HG03196 (cell line): Measurements from ENCODE around the gene TMEM212.
"Not testable (repeated sequence)": the region's sequence is repeated elsewhere in the genome, so short reads cannot be mapped to it uniquely, and the experiment has no call there.

ENCODE experiments used
- ATAC-seq: cut with Tn5 transposase; IDR thresholded peaks from one replicate; pipeline ENCODE4 v1.9.1; 2021; ENCODE audit not compliant: unreplicated experiment

Gene TMEM212

GRCh38 chr3:171883893-171884279 is 40.7 kb downstream of the TMEM212 start:
- ATAC-seq, result no peak

GRCh38 chr3:171888466-171888865 is 45.3 kb downstream of the TMEM212 start:
- ATAC-seq, result no peak

GRCh38 chr3:171890398-171890797 is 47.2 kb downstream of the TMEM212 start:
- no peak for ATAC-seq

GRCh38 chr3:171892457-171892856 is 49.3 kb downstream of the TMEM212 start:
- ATAC-seq, result no peak

GRCh38 chr3:171895291-171895690 is 52.1 kb downstream of the TMEM212 start:
- no peak for ATAC-seq

- ATAC-seq, result no peak
Observed at GRCh38 chr3:171895900-171896299, 52.8 kb downstream of the TMEM212 start.

GRCh38 chr3:171896316-171896715 is 53.2 kb downstream of the TMEM212 start:
- ATAC-seq, result no peak

- ATAC-seq, result no peak
Observed at GRCh38 chr3:171898192-171898591, 55.0 kb downstream of the TMEM212 start.

GRCh38 chr3:171900446-171900845 is 57.3 kb downstream of the TMEM212 start:
- no peak for ATAC-seq

- no peak for ATAC-seq
Observed at GRCh38 chr3:171901615-171902312, 58.6 kb downstream of the TMEM212 start.

GRCh38 chr3:171904829-171905228 is 61.7 kb downstream of the TMEM212 start:
- ATAC-seq, result no peak

- not testable (repeated sequence) for ATAC-seq
Observed at GRCh38 chr3:171906503-171906902, 63.4 kb downstream of the TMEM212 start.

- no peak for ATAC-seq
Observed at GRCh38 chr3:171906951-171907676, 64.0 kb downstream of the TMEM212 start.

- no peak for ATAC-seq
Observed at GRCh38 chr3:171907761-171908160, 64.6 kb downstream of the TMEM212 start.

- ATAC-seq, result no peak
Observed at GRCh38 chr3:171908731-171909130, 65.6 kb downstream of the TMEM212 start.
